SK-N-SH treated with all-trans-retinoic acid at 6 μM for 48 hours (cell line): Measurements from ENCODE around the gene TMEM87B.
A peak's percentile ranks its signal among the peaks of the same experiment; 100 is the strongest.

ENCODE experiments used
- ATAC-seq: fragments of 200-7000 bp; cut with Tn5 transposase; 3 replicates; pipeline ENCODE4 v1.9.1; 2020; ENCODE audit warnings: mild to moderate bottlenecking, moderate library complexity
- ARNTL ChIP-seq: fragments of 450-650 bp; formaldehyde crosslinking; IDR thresholded peaks from 2 replicates; pipeline ENCODE4 v1.5.0; 2020; ENCODE audit warnings: low read depth, mild to moderate bottlenecking, moderate library complexity, borderline replicate concordance
- BACH2 ChIP-seq: fragments of 250-450 bp; sonication (Bioruptor Pico); IDR thresholded peaks from 2 replicates; pipeline ENCODE4 v1.9.0; 2021; ENCODE audit warnings: mild to moderate bottlenecking, borderline replicate concordance
- CREB5 ChIP-seq: fragments of 250-450 bp; sonication (Bioruptor Pico); IDR thresholded peaks from 2 replicates; pipeline ENCODE4 v1.5.1; 2020; ENCODE audit warnings: low read depth, mild to moderate bottlenecking, moderate library complexity
- CSDC2 ChIP-seq: fragments of 250-450 bp; sonication (Bioruptor Pico); IDR thresholded peaks from 2 replicates; pipeline ENCODE4 v1.5.0; 2020; ENCODE audit warnings: mild to moderate bottlenecking, moderate library complexity
- ESRRG ChIP-seq: fragments of 250-450 bp; sonication (Bioruptor Pico); IDR thresholded peaks from 2 replicates; pipeline ENCODE4 v1.6.1; 2021; ENCODE audit warnings: mild to moderate bottlenecking
- GLIS3 ChIP-seq: fragments of 250-450 bp; sonication (Bioruptor Pico); IDR thresholded peaks from 2 replicates; pipeline ENCODE4 v1.5.0; 2020; ENCODE audit warnings: mild to moderate bottlenecking, moderate library complexity
- ISL1 ChIP-seq: fragments of 250-450 bp; sonication (Bioruptor Pico); IDR thresholded peaks from 2 replicates; pipeline ENCODE4 v2.1.2; 2022; ENCODE audit warnings: mild to moderate bottlenecking, moderate library complexity
- OSR1 ChIP-seq: fragments of 250-450 bp; sonication (Bioruptor Pico); IDR thresholded peaks from 2 replicates; pipeline ENCODE4 v1.8.0; 2022; ENCODE audit warnings: moderate library complexity, mild to moderate bottlenecking, inconsistent platforms
- POU6F1 ChIP-seq: fragments of 250-450 bp; sonication (Bioruptor Pico); IDR thresholded peaks from 2 replicates; pipeline ENCODE4 v1.8.0; 2021; ENCODE audit warnings: low read depth, mild to moderate bottlenecking, moderate library complexity, borderline replicate concordance
- PPARA ChIP-seq: fragments of 250-450 bp; sonication (Bioruptor Pico); IDR thresholded peaks from 2 replicates; pipeline ENCODE4 v1.5.0; 2020; ENCODE audit warnings: mild to moderate bottlenecking, borderline replicate concordance
- RARB ChIP-seq: fragments of 250-450 bp; sonication (Bioruptor Pico); IDR thresholded peaks from 2 replicates; pipeline ENCODE4 v1.8.0; 2021; ENCODE audit warnings: mild to moderate bottlenecking, moderate library complexity
- SNAI2 ChIP-seq: fragments of 250-450 bp; sonication (Bioruptor Pico); IDR thresholded peaks from 2 replicates; pipeline ENCODE4 v1.5.0; 2020; ENCODE audit warnings: mild to moderate bottlenecking, moderate library complexity
- TCF4 ChIP-seq: fragments of 250-450 bp; sonication (Bioruptor Pico); IDR thresholded peaks from 2 replicates; pipeline ENCODE4 v1.8.0; 2021; ENCODE audit warnings: mild to moderate bottlenecking, moderate library complexity, borderline replicate concordance
- TOX ChIP-seq: fragments of 250-450 bp; sonication (Bioruptor Pico); IDR thresholded peaks from 2 replicates; pipeline ENCODE4 v1.8.0; 2021; ENCODE audit warnings: mild to moderate bottlenecking, moderate library complexity, borderline replicate concordance
- TSHZ2 ChIP-seq: fragments of 250-450 bp; sonication (Bioruptor Pico); IDR thresholded peaks from 2 replicates; pipeline ENCODE4 v1.5.0; 2020; ENCODE audit warnings: mild to moderate bottlenecking, moderate library complexity
- ZC3H10 ChIP-seq: fragments of 250-450 bp; sonication (Bioruptor Pico); IDR thresholded peaks from 2 replicates; pipeline ENCODE4 v1.5.1; 2021; ENCODE audit warnings: mild to moderate bottlenecking, moderate library complexity
- ZFP30 ChIP-seq: fragments of 450-650 bp; formaldehyde crosslinking; IDR thresholded peaks from 2 replicates; pipeline ENCODE4 v1.5.0; 2022; ENCODE audit warnings: mild to moderate bottlenecking, moderate library complexity
- ZNF565 ChIP-seq: fragments of 450-650 bp; formaldehyde crosslinking; conservative IDR thresholded peaks from 2 replicates; pipeline ENCODE4 v1.5.0; 2020; ENCODE audit warnings: low read depth, mild to moderate bottlenecking, moderate library complexity
- ZNF70 ChIP-seq: fragments of 450-650 bp; formaldehyde crosslinking; IDR thresholded peaks from 2 replicates; pipeline ENCODE4 v1.5.0; 2020; ENCODE audit warnings: mild to moderate bottlenecking, moderate library complexity
- ZNF8 ChIP-seq: fragments of 450-650 bp; formaldehyde crosslinking; IDR thresholded peaks from 2 replicates; pipeline ENCODE4 v1.5.0; 2020; ENCODE audit warnings: mild to moderate bottlenecking, moderate library complexity
- TF ChIP-seq, protein P1 (sequence below): fragments of 250-450 bp; sonication (Bioruptor Pico); IDR thresholded peaks from 2 replicates; pipeline ENCODE4 v1.5.1; 2021; ENCODE audit warnings: mild to moderate bottlenecking, moderate library complexity

The TMEM87B gene

DNA sequence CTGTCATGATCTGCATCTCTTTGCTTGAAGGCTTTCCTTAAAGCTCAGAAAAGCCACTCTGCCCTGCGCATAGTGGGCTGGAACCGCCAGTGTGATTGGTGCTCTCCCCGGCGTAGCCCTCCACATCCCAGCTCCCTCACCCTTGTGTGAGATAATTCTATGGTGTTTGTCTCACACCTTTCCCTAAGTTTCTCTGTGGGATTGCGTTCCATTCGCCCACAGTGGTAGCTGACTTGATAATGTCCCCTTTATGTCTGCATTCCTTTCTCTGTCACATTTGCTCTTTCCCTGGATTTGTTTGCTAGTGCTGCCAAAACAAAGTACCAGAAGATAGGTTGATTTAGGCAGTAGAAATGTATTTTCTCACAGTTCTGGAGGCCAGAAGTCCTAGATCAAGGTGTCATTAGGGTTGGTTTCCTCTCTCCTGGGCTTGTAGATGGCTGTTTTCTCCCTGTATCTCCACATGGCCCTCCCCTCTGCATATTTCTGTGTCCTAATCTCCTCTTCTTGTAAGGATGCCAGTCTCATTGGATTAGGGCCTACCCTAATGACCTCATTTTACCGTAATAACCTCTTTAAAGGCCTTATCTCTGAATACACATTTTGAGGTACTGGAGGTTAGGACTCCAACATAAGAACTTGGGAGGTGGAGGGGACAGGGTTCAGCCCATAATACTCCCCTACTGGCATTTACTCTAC lies 7.4 kb upstream of the TMEM87B start (continued):
- no peak for TF ChIP-seq CSDC2 (CRISPR knock-in tag)
- no peak for TF ChIP-seq ZNF565 (CRISPR knock-in tag)
- TF ChIP-seq, protein P1, sequence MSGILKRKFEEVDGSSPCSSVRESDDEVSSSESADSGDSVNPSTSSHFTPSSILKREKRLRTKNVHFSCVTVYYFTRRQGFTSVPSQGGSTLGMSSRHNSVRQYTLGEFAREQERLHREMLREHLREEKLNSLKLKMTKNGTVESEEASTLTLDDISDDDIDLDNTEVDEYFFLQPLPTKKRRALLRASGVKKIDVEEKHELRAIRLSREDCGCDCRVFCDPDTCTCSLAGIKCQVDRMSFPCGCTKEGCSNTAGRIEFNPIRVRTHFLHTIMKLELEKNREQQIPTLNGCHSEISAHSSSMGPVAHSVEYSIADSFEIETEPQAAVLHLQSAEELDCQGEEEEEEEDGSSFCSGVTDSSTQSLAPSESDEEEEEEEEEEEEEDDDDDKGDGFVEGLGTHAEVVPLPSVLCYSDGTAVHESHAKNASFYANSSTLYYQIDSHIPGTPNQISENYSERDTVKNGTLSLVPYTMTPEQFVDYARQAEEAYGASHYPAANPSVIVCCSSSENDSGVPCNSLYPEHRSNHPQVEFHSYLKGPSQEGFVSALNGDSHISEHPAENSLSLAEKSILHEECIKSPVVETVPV, result no peak

- no peak for ATAC-seq
- TF ChIP-seq ARNTL (CRISPR knock-in tag), result no peak
Observed at GRCh38 chr2:112048236-112048592, 6.9 kb upstream of the TMEM87B start.

- peak; percentile 90 for ATAC-seq
- TF ChIP-seq POU6F1 (CRISPR knock-in tag), result no peak
- no peak for TF ChIP-seq ZNF70 (CRISPR knock-in tag)
- TF ChIP-seq TCF4 (CRISPR knock-in tag), result no peak
- TF ChIP-seq ARNTL (CRISPR knock-in tag), result no peak
- no peak for TF ChIP-seq CSDC2 (CRISPR knock-in tag)
- no peak for TF ChIP-seq BACH2 (CRISPR knock-in tag)
- no peak for TF ChIP-seq OSR1 (CRISPR knock-in tag)
- TF ChIP-seq RARB (CRISPR knock-in tag), result no peak
- TF ChIP-seq, protein P1, result no peak
- TF ChIP-seq CREB5 (CRISPR knock-in tag), result no peak
- TF ChIP-seq SNAI2, result no peak
- no peak for TF ChIP-seq ISL1 (CRISPR knock-in tag)
- no peak for TF ChIP-seq GLIS3
- TF ChIP-seq ESRRG (CRISPR knock-in tag), result no peak
- no peak for TF ChIP-seq TSHZ2 (CRISPR knock-in tag)
- TF ChIP-seq ZC3H10 (CRISPR knock-in tag), result no peak
- TF ChIP-seq ZFP30 (CRISPR knock-in tag), result no peak
- no peak for TF ChIP-seq ZNF8 (CRISPR knock-in tag)
- TF ChIP-seq, all 23 proteins: peak for 0
Observed at GRCh38 chr2:112048887-112049286, 6.2 kb upstream of the TMEM87B start.

GRCh38 chr2:112050316-112050715 lies 4.8 kb upstream of the TMEM87B start:
- TF ChIP-seq POU6F1 (CRISPR knock-in tag) (no peak), ZC3H10 (CRISPR knock-in tag) (no peak), PPARA (CRISPR knock-in tag) (no peak), ZNF565 (CRISPR knock-in tag) (no peak), ISL1 (CRISPR knock-in tag) (no peak), ZNF8 (CRISPR knock-in tag) (no peak), TOX (CRISPR knock-in tag) (no peak), CREB5 (CRISPR knock-in tag) (no peak), ZFP30 (CRISPR knock-in tag) (no peak)
- TF ChIP-seq, protein P1, result no peak
- ATAC-seq, result no peak
